HepG2 (cell line): ENCODE measurements around the gene OR2L3.

ENCODE experiments used
- ARNT2 ChIP-seq: sonication (generic); formaldehyde crosslinking; IDR thresholded peaks from 2 replicates; pipeline ENCODE4 v1.8.0; 2022; ENCODE audit warnings: mild to moderate bottlenecking, low read depth, missing genetic modification reagents, moderate library complexity
- ARNTL ChIP-seq: sonication (generic); formaldehyde crosslinking; IDR thresholded peaks from 2 replicates; pipeline ENCODE4 v1.4.0; 2020; ENCODE audit warnings: mild to moderate bottlenecking, missing genetic modification reagents
- BCLAF1 ChIP-seq: fragments of 450-650 bp; IDR thresholded peaks from 2 replicates; pipeline ENCODE4 v1.6.1; 2017; ENCODE audit warnings: mild to moderate bottlenecking
- FOXA3 ChIP-seq: IDR thresholded peaks from 2 replicates; pipeline ENCODE4 v1.6.1; 2016; ENCODE audit warnings: missing genetic modification reagents, missing compliant biosample characterization
- MAFF ChIP-seq: IDR thresholded peaks from 2 replicates; pipeline ENCODE4 v1.6.1; 2011; ENCODE audit warnings: low read depth, low read length, improper control_type of control experiment
- NPAS2 ChIP-seq: sonication (generic); formaldehyde crosslinking; IDR thresholded peaks from 2 replicates; pipeline ENCODE4 v1.8.0; 2022; ENCODE audit warnings: mild to moderate bottlenecking, missing genetic modification reagents, borderline replicate concordance
- PBX3 ChIP-seq: sonication (generic); formaldehyde crosslinking; IDR thresholded peaks from 2 replicates; pipeline ENCODE4 v1.8.1; 2023; ENCODE audit warnings: missing genetic modification reagents, inconsistent platforms, borderline replicate concordance
- POLR2A ChIP-seq, 2 experiments: IDR thresholded peaks; 2 replicates each; pipeline ENCODE4 v1.6.1; 2011; ENCODE audit warnings: low read depth in 2 of 2, low read length in 2 of 2, mild to moderate bottlenecking in 1 of 2, moderate library complexity in 1 of 2; ENCODE audit not compliant: insufficient read depth in 1 of 2
- ZNF138 ChIP-seq: sonication (generic); formaldehyde crosslinking; IDR thresholded peaks from 2 replicates; pipeline ENCODE4 v1.5.0; 2020; ENCODE audit warnings: mild to moderate bottlenecking, low read depth, missing genetic modification reagents
- ZNF652 ChIP-seq: IDR thresholded peaks from 2 replicates; pipeline ENCODE4 v1.6.1; 2016; ENCODE audit warnings: low read depth, borderline replicate concordance
- TF ChIP-seq, protein P1 (sequence below): sonication (generic); formaldehyde crosslinking; IDR thresholded peaks from 2 replicates; pipeline ENCODE4 v1.5.0; 2020; ENCODE audit warnings: mild to moderate bottlenecking, missing genetic modification reagents, moderate library complexity
- TF ChIP-seq, protein P2 (sequence below): sonication (generic); formaldehyde crosslinking; IDR thresholded peaks from 2 replicates; pipeline ENCODE4 v1.9.0; 2021; ENCODE audit warnings: missing genetic modification reagents, borderline replicate concordance

- TF ChIP-seq PBX3 (CRISPR knock-in tag): no peak
- no peak for TF ChIP-seq POLR2A (IDR thresholded peaks at IDR 0.05; ENCODE audit: insufficient read depth in 1 of 2, low read depth in 2 of 2, low read length in 2 of 2)
- TF ChIP-seq, protein P1, sequence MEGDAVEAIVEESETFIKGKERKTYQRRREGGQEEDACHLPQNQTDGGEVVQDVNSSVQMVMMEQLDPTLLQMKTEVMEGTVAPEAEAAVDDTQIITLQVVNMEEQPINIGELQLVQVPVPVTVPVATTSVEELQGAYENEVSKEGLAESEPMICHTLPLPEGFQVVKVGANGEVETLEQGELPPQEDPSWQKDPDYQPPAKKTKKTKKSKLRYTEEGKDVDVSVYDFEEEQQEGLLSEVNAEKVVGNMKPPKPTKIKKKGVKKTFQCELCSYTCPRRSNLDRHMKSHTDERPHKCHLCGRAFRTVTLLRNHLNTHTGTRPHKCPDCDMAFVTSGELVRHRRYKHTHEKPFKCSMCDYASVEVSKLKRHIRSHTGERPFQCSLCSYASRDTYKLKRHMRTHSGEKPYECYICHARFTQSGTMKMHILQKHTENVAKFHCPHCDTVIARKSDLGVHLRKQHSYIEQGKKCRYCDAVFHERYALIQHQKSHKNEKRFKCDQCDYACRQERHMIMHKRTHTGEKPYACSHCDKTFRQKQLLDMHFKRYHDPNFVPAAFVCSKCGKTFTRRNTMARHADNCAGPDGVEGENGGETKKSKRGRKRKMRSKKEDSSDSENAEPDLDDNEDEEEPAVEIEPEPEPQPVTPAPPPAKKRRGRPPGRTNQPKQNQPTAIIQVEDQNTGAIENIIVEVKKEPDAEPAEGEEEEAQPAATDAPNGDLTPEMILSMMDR (CRISPR knock-in tag): no peak
- TF ChIP-seq ARNTL (CRISPR knock-in tag): no peak
- TF ChIP-seq FOXA3: no peak
- TF ChIP-seq ZNF138 (CRISPR knock-in tag): no peak
- no peak for TF ChIP-seq ARNT2 (CRISPR knock-in tag)
- TF ChIP-seq MAFF: no peak
- TF ChIP-seq, protein P2, sequence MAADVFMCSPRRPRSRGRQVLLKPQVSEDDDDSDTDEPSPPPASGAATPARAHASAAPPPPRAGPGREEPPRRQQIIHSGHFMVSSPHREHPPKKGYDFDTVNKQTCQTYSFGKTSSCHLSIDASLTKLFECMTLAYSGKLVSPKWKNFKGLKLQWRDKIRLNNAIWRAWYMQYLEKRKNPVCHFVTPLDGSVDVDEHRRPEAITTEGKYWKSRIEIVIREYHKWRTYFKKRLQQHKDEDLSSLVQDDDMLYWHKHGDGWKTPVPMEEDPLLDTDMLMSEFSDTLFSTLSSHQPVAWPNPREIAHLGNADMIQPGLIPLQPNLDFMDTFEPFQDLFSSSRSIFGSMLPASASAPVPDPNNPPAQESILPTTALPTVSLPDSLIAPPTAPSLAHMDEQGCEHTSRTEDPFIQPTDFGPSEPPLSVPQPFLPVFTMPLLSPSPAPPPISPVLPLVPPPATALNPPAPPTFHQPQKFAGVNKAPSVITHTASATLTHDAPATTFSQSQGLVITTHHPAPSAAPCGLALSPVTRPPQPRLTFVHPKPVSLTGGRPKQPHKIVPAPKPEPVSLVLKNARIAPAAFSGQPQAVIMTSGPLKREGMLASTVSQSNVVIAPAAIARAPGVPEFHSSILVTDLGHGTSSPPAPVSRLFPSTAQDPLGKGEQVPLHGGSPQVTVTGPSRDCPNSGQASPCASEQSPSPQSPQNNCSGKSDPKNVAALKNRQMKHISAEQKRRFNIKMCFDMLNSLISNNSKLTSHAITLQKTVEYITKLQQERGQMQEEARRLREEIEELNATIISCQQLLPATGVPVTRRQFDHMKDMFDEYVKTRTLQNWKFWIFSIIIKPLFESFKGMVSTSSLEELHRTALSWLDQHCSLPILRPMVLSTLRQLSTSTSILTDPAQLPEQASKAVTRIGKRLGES: no peak
- TF ChIP-seq NPAS2 (CRISPR knock-in tag): no peak
- no peak for TF ChIP-seq ZNF652 (CRISPR knock-in tag)
- TF ChIP-seq BCLAF1: no peak
Observed at GRCh38 chr1:248000169-248000568, 46.5 kb upstream of the OR2L3 start.
